GM12873 (cell line): ENCODE results near the gene KRT26.

Experiments used
- TF ChIP-seq, protein P1 (sequence below): IDR thresholded peaks from 2 replicates; pipeline ENCODE4 v1.5.1; 2012; ENCODE audit warnings: low read depth, mild to moderate bottlenecking, moderate library complexity, low read length, control low read depth; ENCODE audit not compliant: insufficient read depth; ENCODE audit errors: missing control alignments

KRT26 gene

GRCh38 chr17:40772101-40772500 lies at the start of gene KRT26:
KRT26 (minus strand) TSS chr17:40772201; CDS start chr17:40772113, 88 bp downstream.
- TF ChIP-seq, protein P1, sequence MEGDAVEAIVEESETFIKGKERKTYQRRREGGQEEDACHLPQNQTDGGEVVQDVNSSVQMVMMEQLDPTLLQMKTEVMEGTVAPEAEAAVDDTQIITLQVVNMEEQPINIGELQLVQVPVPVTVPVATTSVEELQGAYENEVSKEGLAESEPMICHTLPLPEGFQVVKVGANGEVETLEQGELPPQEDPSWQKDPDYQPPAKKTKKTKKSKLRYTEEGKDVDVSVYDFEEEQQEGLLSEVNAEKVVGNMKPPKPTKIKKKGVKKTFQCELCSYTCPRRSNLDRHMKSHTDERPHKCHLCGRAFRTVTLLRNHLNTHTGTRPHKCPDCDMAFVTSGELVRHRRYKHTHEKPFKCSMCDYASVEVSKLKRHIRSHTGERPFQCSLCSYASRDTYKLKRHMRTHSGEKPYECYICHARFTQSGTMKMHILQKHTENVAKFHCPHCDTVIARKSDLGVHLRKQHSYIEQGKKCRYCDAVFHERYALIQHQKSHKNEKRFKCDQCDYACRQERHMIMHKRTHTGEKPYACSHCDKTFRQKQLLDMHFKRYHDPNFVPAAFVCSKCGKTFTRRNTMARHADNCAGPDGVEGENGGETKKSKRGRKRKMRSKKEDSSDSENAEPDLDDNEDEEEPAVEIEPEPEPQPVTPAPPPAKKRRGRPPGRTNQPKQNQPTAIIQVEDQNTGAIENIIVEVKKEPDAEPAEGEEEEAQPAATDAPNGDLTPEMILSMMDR = no peak

- TF ChIP-seq, protein P1 = no peak
Measured at GRCh38 chr17:40821536-40821935, 49.5 kb upstream of the KRT26 start.

DNA sequence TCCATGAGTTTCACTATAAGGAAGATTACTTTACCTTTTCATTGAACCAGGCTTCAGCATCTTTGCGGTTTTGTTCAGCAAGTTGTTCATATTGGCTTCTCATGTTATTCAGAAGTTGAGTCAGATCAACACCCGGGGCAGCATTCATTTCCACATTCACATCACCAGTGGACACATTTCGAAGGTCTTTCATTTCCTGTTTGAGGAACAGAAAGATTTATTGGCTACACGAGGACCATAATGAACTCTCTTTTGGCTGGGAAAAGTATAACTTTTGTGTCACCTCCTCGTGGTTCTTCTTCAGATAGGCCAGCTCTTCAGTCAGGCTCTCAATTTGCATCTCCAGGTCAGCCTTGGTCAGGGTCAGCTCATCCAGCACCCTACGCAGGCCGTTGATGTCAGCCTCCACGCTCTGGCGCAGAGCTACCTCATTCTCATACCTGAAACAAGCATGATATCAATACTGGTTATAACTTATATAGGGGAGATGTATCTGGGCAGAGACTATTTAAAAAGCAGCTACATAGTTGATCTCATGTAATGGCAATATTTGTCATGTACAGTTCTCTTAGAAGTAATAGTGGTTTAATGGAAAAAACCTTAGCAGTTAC lies 48.3 kb upstream of the KRT26 start:
- TF ChIP-seq, protein P1 = no peak

- TF ChIP-seq, protein P1 = no peak
Measured at GRCh38 chr17:40819528-40820125, 47.6 kb upstream of the KRT26 start.

- TF ChIP-seq, protein P1 = no peak
Measured at GRCh38 chr17:40818733-40819527, 46.9 kb upstream of the KRT26 start.

GRCh38 chr17:40818343-40818732 lies 46.3 kb upstream of the KRT26 start:
- TF ChIP-seq, protein P1 = no peak

GRCh38 chr17:40817103-40817682 lies 45.2 kb upstream of the KRT26 start:
- TF ChIP-seq, protein P1 = no peak
